GM13976 (cell line): ENCODE measurements around the gene PUS7L.
A peak's percentile ranks its signal among the peaks of the same experiment; 100 is the strongest.

Source experiments
- DNase-seq: peaks from one replicate; pipeline ENCODE4 v3.0.0; 2012; ENCODE audit warnings: low spot score
- CTCF ChIP-seq: IDR thresholded peaks from 2 replicates; pipeline ENCODE4 v1.5.1; 2012; ENCODE audit warnings: borderline replicate concordance, mild to moderate bottlenecking; ENCODE audit not compliant: insufficient read depth; ENCODE audit errors: extremely low read depth, missing control alignments, control extremely low read depth
- in situ Hi-C: fragments of 300-500 bp; cut with MboI; formaldehyde crosslinking; loops from one replicate; pipeline ENCODE4 v1.12.0; 2022; ENCODE audit warnings: low sequenced_read_pairs, mixed read lengths, inconsistent platforms; ENCODE audit not compliant: unreplicated experiment

The PUS7L gene, protein sequence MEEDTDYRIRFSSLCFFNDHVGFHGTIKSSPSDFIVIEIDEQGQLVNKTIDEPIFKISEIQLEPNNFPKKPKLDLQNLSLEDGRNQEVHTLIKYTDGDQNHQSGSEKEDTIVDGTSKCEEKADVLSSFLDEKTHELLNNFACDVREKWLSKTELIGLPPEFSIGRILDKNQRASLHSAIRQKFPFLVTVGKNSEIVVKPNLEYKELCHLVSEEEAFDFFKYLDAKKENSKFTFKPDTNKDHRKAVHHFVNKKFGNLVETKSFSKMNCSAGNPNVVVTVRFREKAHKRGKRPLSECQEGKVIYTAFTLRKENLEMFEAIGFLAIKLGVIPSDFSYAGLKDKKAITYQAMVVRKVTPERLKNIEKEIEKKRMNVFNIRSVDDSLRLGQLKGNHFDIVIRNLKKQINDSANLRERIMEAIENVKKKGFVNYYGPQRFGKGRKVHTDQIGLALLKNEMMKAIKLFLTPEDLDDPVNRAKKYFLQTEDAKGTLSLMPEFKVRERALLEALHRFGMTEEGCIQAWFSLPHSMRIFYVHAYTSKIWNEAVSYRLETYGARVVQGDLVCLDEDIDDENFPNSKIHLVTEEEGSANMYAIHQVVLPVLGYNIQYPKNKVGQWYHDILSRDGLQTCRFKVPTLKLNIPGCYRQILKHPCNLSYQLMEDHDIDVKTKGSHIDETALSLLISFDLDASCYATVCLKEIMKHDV

GRCh38 chr12:43758728-43759563 is at the start of gene PUS7L, which contains the start of gene IRAK4:
Gene PUS7L, minus strand, starts transcription at chr12:43758790. Its CDS starts 3,545 bp downstream, at chr12:43755245.
Gene IRAK4, plus strand, starts transcription at chr12:43758951. Its CDS starts 9,161 bp downstream, at chr12:43768112.
- peak; percentile 96 for DNase-seq
- in situ Hi-C loops: no loop called here
- peak; percentile 26 for TF ChIP-seq CTCF

DNA sequence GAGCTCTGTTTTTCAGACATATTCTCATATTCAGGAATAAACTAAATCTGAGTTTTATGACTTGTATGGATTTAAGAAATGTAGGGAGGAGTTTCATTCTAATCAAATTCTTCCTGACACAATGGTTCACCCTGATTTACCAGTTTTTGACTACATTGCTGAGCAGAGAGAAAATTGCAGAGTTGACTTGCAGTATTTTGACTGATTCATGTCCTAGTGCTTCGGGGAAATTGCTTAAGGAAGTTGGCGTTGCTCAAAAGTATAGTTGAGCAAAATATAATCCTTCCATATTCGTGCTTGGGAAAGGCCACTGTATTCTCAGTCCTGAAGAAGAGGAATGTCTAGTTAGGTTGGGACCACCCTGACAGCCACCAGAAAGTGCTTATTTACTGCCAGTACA is 48.8 kb upstream of the PUS7L start:
- DNase-seq: no peak
- in situ Hi-C loops: no loop called here
- TF ChIP-seq CTCF: no peak

DNA sequence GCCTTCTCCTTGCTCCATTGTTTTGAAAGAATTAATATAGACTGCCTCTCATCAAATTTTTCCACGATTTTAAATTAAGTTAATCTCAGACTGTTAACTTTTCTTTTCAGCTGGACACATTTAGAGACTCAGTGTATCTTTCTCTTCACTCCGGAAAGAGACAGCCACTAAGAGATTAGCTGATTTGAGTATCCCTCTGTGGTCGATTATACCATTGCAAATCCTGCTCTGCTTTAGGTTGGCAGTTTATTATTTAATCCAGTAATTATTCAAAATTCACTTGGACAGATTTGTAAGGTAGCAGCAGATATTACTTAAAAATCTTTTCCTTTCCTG is 48.1 kb upstream of the PUS7L start:
- DNase-seq: no peak
- TF ChIP-seq CTCF: no peak
- in situ Hi-C loops: no loop called here

DNA sequence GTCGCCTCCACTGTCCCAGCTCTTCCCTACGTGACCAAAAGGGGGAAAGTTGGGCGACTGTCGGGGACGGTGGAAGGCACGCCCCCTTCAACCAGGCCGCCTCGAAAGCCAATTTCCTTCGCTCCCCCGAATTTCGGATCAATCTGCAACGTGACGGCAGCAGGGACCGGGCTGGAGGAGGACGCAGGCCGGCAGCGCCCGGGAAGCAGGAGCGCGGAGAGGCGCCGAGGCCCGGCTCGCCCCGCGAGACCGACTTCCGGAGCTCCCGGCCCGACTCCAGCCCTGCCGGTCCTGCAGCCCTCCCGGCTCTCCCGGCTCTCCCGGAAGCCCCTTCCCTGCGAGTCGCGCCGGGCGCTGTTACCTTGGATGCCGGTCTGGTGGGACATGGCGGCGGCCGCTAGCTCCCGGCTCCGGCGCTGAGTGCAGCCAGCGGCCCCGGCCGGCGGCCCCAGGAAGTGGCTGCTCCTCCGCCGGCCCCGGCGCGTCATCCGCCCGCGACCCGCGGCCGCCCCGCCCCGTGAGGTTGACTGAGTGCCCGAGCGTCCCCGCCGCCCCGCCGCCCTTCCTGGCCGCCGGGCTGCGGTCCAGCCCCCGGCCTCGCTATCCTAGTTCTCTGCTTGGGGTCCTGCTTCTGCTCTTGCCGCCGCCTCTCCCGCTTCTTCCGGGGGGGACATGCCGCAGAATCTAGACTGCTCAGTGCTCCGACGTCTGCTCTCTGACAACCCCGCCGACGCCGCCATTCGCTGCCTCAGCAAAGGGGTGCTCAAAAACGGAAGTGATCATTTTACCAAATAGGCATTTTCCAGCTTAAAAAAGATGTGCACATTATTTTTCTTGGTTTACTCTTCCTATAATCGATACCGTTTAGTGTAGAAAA is 47.5 kb upstream of the PUS7L start, which contains the start of gene TWF1:
TWF1 (minus strand) TSS at position 458 of the 877 bp plus-strand sequence; CDS start at position 386, 72 bp downstream.
- in situ Hi-C loops: no loop called here
- DNase-seq: peak; percentile 95
- TF ChIP-seq CTCF: no peak

DNA sequence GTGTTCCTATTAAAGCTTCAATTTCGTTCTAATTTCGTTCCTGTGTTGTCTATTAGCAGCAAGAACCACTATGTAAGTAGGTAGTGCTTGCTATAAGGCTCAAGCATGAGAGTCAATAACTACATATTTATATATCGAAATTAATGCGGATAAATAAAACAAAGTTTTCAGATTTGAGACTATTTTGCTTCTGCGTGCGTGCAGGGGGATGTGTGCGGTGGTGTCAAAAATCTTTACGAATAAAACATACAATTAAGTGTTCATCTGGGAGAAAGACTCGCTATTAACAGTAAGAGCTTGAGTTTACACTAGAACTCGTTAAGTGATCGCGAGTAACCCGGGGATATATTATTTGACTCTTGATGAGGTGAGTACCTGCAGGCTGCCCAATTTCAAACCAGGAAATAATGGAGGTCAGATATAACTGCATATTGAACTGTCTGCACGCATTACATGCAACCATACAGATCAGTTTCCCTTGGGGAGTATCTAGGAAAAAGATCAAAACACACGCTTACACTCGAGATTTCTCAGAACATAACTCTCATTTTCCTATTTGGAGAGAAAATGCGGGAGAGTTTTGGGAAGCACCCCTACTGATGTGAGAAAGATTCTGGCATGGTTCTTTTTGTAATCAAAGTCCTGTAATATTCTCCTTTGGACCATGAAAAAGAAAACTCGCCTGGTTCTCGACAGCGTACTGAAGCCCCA is 46.7 kb upstream of the PUS7L start:
- in situ Hi-C loops: no loop called here
- TF ChIP-seq CTCF: no peak
- DNase-seq: peak; percentile 25
